Measurements from ENCODE around the gene PRKAG3. TPM values are rescaled to one million over a fixed set of nuclear protein-coding genes. Genes with fewer than 3 reads are reported as not detected.
A peak's percentile ranks its signal among the peaks of the same experiment; 100 is the strongest.

Gene PRKAG3
- total RNA-seq, 1 donor from 2014 or later = not detected

DNA sequence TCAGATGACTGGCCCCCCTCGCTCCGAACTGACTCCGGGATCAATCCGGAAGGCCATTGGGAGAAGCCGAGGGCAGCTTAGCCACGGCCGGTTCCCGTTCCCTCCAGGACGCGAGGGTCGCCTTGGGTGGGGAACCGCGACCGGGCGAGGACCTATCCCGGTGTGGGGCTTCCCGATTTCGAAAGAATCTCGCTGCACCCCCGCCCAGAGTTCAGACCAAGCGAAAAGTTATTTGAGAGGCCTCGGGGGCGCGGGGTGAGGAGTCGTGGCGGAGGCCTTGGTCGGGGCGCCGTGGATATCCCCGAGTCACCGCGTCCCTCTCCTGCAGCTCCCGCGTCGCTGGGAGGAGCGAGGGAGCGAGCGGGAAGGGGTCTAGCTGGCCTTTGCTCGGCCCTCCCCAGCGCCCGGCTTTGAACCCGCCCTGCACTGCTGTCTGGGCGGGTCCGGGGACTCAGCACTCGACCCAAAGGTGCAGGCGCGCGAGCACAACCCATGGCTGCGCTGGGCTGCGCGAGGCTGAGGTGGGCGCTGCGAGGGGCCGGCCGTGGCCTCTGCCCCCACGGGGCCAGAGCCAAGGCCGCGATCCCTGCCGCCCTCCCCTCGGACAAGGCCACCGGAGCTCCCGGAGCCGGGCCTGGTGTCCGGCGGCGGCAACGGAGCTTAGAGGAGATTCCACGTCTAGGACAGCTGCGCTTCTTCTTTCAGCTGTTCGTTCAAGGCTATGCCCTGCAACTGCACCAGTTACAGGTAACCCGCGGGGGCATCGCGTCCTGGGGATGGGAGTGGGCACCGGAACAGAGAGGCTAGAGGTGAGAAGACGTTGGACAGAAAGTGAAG, 49.7 kb downstream of the PRKAG3 start, which contains the start of gene CYP27A1:
Gene CYP27A1 (plus strand): TSS at position 457 of the 837 bp plus-strand sequence. CDS start 36 bp downstream, at position 493.
- Histone ChIP-seq H3K36me3 (ENCODE audit: control insufficient read depth, insufficient read depth, low read length) (no peaks in the 10 kb centered on the region), H3K27me3 (ENCODE audit: control insufficient read depth, insufficient read depth, low read length) (no peaks in the 10 kb centered on the region), H3K4me3 (ENCODE audit: low read depth, low read length) (peak within 1 kb of the TSS; percentile 69)
- TF ChIP-seq, protein P1, sequence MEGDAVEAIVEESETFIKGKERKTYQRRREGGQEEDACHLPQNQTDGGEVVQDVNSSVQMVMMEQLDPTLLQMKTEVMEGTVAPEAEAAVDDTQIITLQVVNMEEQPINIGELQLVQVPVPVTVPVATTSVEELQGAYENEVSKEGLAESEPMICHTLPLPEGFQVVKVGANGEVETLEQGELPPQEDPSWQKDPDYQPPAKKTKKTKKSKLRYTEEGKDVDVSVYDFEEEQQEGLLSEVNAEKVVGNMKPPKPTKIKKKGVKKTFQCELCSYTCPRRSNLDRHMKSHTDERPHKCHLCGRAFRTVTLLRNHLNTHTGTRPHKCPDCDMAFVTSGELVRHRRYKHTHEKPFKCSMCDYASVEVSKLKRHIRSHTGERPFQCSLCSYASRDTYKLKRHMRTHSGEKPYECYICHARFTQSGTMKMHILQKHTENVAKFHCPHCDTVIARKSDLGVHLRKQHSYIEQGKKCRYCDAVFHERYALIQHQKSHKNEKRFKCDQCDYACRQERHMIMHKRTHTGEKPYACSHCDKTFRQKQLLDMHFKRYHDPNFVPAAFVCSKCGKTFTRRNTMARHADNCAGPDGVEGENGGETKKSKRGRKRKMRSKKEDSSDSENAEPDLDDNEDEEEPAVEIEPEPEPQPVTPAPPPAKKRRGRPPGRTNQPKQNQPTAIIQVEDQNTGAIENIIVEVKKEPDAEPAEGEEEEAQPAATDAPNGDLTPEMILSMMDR (IDR thresholded peaks at IDR 0.05; ENCODE audit: insufficient read depth, low read length, poor library complexity, severe bottlenecking) = no peak
- DNase-seq (ENCODE audit: low read depth) = no peak

DNA sequence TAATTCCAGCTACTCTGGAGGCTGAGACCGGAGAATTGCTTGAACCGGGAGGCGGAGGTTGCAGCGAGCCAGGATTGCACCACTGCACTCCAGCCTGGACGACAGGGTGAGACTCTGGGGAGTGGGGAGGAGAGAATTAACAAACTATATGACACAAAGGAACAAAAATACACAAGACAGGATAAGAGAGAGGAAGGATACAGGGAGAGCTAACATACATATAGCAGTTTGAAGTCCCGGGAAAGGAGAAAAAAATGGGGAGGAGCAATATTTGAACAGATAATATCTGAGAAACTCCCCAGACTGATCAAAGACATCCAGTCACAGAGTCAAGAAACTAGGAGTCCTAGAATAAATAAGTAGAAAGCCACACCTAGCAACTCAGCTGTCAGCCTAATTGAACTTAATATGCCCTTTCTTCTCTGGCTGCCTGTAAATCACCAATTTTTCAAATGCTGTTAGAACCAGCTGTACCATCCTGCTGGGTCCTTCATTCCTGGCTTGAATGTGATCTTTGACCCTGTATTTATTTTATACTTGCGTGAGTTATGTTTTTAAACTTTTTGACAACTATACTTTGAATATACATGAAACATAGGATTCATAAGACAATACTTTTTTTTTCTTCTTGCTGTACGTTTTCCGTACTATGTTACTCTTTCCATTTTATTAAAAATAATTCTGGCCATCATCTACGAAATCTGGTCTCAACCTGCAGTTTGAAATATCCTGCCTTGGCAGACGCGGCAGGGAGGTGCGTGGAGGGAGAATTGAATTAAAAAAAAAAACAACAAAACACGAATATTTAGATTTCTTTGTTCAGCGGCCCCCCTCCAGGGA, 50.5 kb downstream of the PRKAG3 start:
- Histone ChIP-seq H3K36me3 (ENCODE audit: control insufficient read depth, insufficient read depth, low read length) (no peaks in the 10 kb centered on the region), H3K27me3 (ENCODE audit: control insufficient read depth, insufficient read depth, low read length) (no peaks in the 10 kb centered on the region), H3K4me3 (ENCODE audit: low read depth, low read length) (peak overlapping the region; percentile 69)
- DNase-seq (ENCODE audit: low read depth) = no peak
- TF ChIP-seq, protein P1 (IDR thresholded peaks at IDR 0.05; ENCODE audit: insufficient read depth, low read length, poor library complexity, severe bottlenecking) = no peak

DNA sequence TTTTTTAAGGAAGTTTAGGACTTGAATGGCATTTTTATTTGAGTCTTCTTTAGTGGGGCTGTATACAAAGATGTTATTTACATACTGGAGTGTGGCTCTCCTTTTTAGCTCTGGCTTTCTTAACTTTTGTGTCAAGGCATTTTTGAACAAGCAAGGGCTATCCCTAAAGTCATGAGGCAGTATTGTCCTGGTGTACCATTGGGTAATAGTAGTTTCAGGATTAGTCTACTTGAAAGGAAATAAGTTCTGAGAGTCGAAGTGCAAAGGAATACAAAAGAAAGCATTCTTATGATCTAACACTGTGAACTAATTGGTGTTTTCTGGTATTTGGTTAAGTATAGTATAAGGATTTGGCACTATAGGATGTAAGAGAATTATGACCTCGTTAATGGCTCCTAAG, 51.6 kb downstream of the PRKAG3 start:
- Histone ChIP-seq H3K4me3 (ENCODE audit: low read depth, low read length) (no peak overlapping the region), H3K36me3 (ENCODE audit: control insufficient read depth, insufficient read depth, low read length) (no peaks in the 10 kb centered on the region), H3K27me3 (ENCODE audit: control insufficient read depth, insufficient read depth, low read length) (no peaks in the 10 kb centered on the region)
- DNase-seq (ENCODE audit: low read depth) = no peak
- TF ChIP-seq, protein P1 (IDR thresholded peaks at IDR 0.05; ENCODE audit: insufficient read depth, low read length, poor library complexity, severe bottlenecking) = no peak

DNA sequence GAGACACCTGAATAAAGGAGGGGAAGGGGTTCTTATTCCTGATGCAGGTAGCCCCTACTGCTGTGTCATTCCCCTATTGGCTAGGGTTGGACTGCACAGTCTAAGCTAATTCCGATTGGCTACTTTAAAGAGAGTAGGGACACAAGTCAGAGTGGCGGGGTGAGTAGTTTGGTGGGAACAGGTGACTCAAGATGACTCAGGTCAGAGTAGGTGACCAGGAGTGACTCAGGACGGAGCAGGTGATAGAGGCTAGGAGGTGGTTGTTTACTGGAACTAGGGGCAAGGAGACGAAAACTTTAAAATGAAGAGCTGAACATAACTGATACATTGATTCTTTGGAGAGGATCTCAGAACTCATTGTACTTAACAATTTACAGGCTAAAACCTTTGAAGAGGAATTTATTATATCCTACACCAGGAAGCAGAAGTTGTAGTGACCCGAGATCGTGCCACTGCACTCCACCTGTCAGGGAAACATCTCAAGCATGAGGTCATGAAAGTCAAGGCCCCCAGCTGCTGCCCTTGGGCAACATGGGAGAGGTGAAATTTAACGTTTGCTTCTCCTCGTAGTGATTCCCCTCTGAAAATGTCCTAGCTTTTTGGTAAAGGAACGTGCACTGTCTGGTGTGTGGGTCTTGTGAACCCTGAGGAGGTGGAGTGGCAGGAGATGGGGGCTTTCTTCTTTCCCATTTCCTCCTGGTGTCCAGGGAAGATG, 54.2 kb downstream of the PRKAG3 start:
- Histone ChIP-seq H3K4me3 (ENCODE audit: low read depth, low read length) (no peak overlapping the region), H3K27me3 (ENCODE audit: control insufficient read depth, insufficient read depth, low read length) (no peaks in the 10 kb centered on the region), H3K36me3 (ENCODE audit: control insufficient read depth, insufficient read depth, low read length) (no peaks in the 10 kb centered on the region)
- no peak for DNase-seq (ENCODE audit: low read depth)
- TF ChIP-seq, protein P1 (IDR thresholded peaks at IDR 0.05; ENCODE audit: insufficient read depth, low read length, poor library complexity, severe bottlenecking) = no peak

DNA sequence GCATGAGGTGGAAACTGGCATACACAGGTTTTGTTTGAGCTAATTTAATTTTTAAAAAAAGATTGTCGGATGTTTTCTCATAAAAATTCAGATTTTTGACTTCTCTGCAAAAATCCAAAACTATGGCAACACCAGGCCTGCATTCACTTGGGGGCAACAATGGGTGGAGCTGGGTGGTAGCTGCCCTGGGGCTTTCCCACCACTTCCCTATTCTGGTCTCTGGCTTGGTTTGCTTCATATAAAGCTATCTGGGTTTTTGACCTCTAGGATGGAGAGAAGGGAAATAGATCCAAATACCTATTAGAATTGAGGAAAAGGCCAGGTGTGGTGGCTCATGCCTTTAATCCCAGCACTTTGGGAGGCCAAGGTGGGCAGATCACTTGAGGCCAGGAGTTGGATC, 55.1 kb downstream of the PRKAG3 start:
- no peaks in the 10 kb centered on the region for H3K27me3 ChIP-seq (ENCODE audit: control insufficient read depth, insufficient read depth, low read length)
- TF ChIP-seq, protein P1 (IDR thresholded peaks at IDR 0.05; ENCODE audit: insufficient read depth, low read length, poor library complexity, severe bottlenecking) = no peak

More for the DNA sequence above, 55.1 kb downstream of the PRKAG3 start:
- H3K36me3 ChIP-seq (ENCODE audit: control insufficient read depth, insufficient read depth, low read length) = no peaks in the 10 kb centered on the region
- DNase-seq (ENCODE audit: low read depth) = no peak
- no peak overlapping the region for H3K4me3 ChIP-seq (ENCODE audit: low read depth, low read length)

Measured in kidney epithelial cell (primary cell).